T-helper 1 cell treated with Interleukin-12 subunit alpha and Interleukin-12 subunit beta and Interleukin-4 antibody, amounts not matched to agents 30 ng/mL and 1 ng/mL, for 36 hours (primary cell): Measurements from ENCODE around the gene TXNDC12. TPM values are rescaled to one million over a fixed set of nuclear protein-coding genes. Genes with fewer than 3 reads are reported as not detected.
"Not testable (repeated sequence)": the region's sequence is repeated elsewhere in the genome, so short reads cannot be mapped to it uniquely, and the experiment has no call there.

Source experiments
- intact Hi-C: fragments of 100-400 bp; cut with micrococcal nuclease; formaldehyde crosslinking; loops from one replicate; pipeline ENCODE4 v1.15.1; 2024
- total RNA-seq: library from RNA; stranded (reverse); gene quantifications from 2 replicates; pipeline ENCODE4 v1.2.3, GENCODE V29; 2022

Gene TXNDC12
- total RNA-seq: 53.1 and 59.7 TPM in 2 replicates

- intact Hi-C loops: loop anchor here (1.0 to 10.0 kb wide), 10 partner anchors 240 to 1272 kb away; partner anchors contain the start of genes ECHDC2, EPS15, LRP8 and ORC1
Observed at GRCh38 chr1:52055066-52055865, at the start of gene TXNDC12. Gene TXNDC12, minus strand, starts transcription at chr1:52055191. Its CDS starts 95 bp downstream, at chr1:52055096.

- intact Hi-C loops: no loop called here
Observed at GRCh38 chr1:52102336-52103013, 47.5 kb upstream of the TXNDC12 start.

- intact Hi-C loops: no loop called here
Observed at GRCh38 chr1:52098139-52098871, 43.3 kb upstream of the TXNDC12 start.

GRCh38 chr1:52096216-52096615, 41.2 kb upstream of the TXNDC12 start:
- intact Hi-C loops: no loop called here

GRCh38 chr1:52094300-52094699, 39.3 kb upstream of the TXNDC12 start:
- intact Hi-C loops: not testable (repeated sequence)

- intact Hi-C loops: not testable (repeated sequence)
Observed at GRCh38 chr1:52087892-52088291, 32.9 kb upstream of the TXNDC12 start.

- intact Hi-C loops: no loop called here
Observed at GRCh38 chr1:52080014-52080415, 25.0 kb upstream of the TXNDC12 start.

GRCh38 chr1:52077277-52077676, 22.3 kb upstream of the TXNDC12 start:
- intact Hi-C loops: not testable (repeated sequence)

- intact Hi-C loops: no loop called here
Observed at GRCh38 chr1:52072291-52072690, 17.3 kb upstream of the TXNDC12 start.

- intact Hi-C loops: no loop called here
Observed at GRCh38 chr1:52070704-52071103, 15.7 kb upstream of the TXNDC12 start.

GRCh38 chr1:52063192-52063591, 8.2 kb upstream of the TXNDC12 start:
- intact Hi-C loops: no loop called here

- intact Hi-C loops: no loop called here
Observed at GRCh38 chr1:52060822-52061221, 5.8 kb upstream of the TXNDC12 start.

GRCh38 chr1:52059888-52060287, 4.9 kb upstream of the TXNDC12 start:
- intact Hi-C loops: loop anchor here (5.0 to 10.0 kb wide), 7 partner anchors 235 to 1267 kb away; partner anchors contain the start of genes ECHDC2, LRP8, SCP2 and ZYG11A

- intact Hi-C loops: loop anchor here (5.0 to 10.0 kb wide), 7 partner anchors 235 to 1268 kb away; partner anchors contain the start of genes ECHDC2, LRP8, SCP2 and ZYG11A
Observed at GRCh38 chr1:52059321-52059720, 4.3 kb upstream of the TXNDC12 start.

- intact Hi-C loops: loop anchor here (2.0 to 10.0 kb wide), 13 partner anchors 83 to 1269 kb away; partner anchors contain the start of genes CZIB, ECHDC2, LRP8 and RNF11
Observed at GRCh38 chr1:52057876-52058415, 3.0 kb upstream of the TXNDC12 start.

- intact Hi-C loops: loop anchor here (2.0 to 10.0 kb wide), 13 partner anchors 84 to 1270 kb away; partner anchors contain the start of genes CZIB, ECHDC2, LRP8 and RNF11
Observed at GRCh38 chr1:52057255-52057654, 2.3 kb upstream of the TXNDC12 start.

- intact Hi-C loops: loop anchor here (1.0 to 10.0 kb wide), 20 partner anchors 24 to 1996 kb away; partner anchors contain the start of genes CC2D1B, CZIB, ECHDC2 and FAF1
Observed at GRCh38 chr1:52056937-52057231, 1.9 kb upstream of the TXNDC12 start.

GRCh38 chr1:52056163-52056936, 1.4 kb upstream of the TXNDC12 start, which contains the start of gene BTF3L4:
Gene BTF3L4, plus strand, starts transcription at chr1:52056295. Its CDS starts 3,553 bp downstream, at chr1:52059848.
- intact Hi-C loops: loop anchor here (1.0 to 10.0 kb wide), 20 partner anchors 23 to 1997 kb away; partner anchors contain the start of genes CC2D1B, CZIB, ECHDC2 and FAF1

- intact Hi-C loops: loop anchor here (1.0 to 10.0 kb wide), 23 partner anchors 23 to 1997 kb away; partner anchors contain the start of genes CC2D1B, CZIB, ECHDC2 and EPS15
Observed at GRCh38 chr1:52055866-52056162, 823 bp upstream of the TXNDC12 start.

- intact Hi-C loops: loop anchor here (1.0 to 10.0 kb wide), 10 partner anchors 240 to 1273 kb away; partner anchors contain the start of genes ECHDC2, EPS15, LRP8 and ORC1
Observed at GRCh38 chr1:52054496-52055065, 410 bp downstream of the TXNDC12 start.
